DMS79 (cell line): ENCODE data around the gene PAK2.
"Not testable (repeated sequence)": the region's sequence is repeated elsewhere in the genome, so short reads cannot be mapped to it uniquely, and the experiment has no call there.

Experiments used
- DNase-seq: peaks from one replicate; lab custom pipeline; 2025; lab: John Stamatoyannopoulos, UW

The PAK2 gene

DNA sequence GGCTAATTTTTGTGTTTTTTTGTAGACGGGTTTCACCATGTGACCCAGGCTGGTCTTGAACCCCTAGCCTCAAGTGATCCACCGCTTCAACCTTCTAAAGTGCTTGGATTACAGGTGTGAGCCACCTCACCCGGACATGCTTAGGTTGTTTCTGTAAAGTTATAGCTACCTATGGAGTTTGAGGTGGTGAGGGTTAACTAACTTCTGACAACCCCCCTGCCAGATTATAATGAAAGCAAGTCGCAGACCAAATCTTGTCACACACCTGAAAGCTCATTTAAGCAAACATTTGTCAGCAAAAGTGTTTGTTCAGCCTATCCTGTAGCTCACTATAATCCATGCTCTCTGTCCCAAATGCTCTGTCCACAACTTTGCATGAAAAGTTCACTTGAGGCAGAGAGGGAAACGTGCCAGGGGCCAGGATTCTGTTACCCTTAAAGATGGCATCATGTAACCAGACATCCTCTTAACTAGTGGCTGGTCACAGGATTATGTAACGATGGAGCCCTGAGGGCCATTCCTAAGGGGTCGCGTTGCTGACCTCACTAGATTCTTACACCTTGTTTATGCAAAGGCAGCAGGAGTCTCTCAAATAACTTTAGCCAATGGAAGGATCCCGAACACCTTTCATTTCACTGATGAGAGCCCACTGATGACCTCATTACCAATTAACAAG lies 103.9 kb downstream of the PAK2 start:
- DNase-seq = no peak

DNA sequence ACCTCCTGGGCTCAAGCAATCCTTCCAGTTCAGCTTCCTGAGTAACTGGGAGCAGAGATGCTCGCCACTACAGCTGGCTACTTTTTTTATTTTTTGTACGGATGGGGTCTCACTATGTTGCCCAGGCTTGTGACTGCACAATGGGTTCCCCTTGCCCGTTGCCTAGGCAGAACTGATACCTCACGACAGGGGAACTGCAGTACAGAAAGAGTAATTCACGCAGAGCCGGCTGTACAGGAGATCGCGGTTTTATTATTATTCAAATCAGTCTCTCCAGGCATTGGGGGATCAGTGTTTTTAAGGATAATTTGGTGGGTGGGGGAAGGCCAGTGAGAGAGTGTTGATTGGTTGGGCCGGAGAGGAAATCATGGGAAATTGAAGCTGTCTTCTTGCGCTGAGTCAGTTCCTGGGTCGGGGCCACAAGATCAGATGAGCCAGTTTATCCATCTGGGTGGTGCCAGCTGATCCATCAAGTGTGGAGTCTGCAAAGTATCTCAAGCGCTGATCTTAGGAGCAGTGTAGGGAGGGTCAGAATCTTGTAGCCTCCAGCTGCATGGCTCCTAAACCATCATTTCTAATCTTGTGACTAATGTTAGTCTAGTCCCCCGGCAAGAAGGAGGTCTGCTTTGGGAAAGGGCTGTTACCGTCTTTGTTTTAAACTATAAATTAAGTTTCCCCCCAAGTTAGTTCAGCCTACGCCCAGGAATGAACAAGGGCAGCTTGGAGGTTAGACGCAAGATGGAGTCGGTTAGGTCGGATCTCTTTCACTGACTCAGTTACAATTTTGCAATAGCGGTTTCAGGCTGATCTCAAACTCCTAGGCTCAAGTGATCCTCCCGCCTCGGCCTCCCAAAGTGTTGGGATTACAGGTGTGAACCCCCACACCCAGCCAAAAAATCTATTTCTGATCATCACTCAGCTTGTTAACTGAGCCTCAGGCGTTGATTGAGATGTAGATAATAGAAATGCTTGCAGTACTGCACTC lies 104.9 kb downstream of the PAK2 start:
- not testable (repeated sequence) for DNase-seq

DNA sequence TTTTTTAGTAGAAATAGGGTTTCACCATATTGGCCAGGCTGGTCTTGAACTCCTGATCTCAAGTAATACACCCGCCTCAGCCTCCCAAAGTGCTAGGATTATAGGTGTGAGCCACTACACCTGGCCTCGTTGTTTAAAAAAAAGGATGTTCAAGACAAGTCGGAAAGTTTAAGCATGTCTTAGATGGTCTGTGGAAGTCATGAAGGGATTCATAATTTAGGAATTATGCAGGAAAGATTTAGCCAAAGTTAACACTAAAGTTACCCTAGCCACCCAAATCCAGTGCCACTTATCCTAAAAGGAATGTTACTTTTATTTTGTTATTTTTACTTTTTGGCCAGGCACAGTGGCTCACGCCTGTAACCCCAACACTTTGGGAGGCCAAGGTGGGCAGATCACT lies 108.7 kb downstream of the PAK2 start:
- not testable (repeated sequence) for DNase-seq

DNA sequence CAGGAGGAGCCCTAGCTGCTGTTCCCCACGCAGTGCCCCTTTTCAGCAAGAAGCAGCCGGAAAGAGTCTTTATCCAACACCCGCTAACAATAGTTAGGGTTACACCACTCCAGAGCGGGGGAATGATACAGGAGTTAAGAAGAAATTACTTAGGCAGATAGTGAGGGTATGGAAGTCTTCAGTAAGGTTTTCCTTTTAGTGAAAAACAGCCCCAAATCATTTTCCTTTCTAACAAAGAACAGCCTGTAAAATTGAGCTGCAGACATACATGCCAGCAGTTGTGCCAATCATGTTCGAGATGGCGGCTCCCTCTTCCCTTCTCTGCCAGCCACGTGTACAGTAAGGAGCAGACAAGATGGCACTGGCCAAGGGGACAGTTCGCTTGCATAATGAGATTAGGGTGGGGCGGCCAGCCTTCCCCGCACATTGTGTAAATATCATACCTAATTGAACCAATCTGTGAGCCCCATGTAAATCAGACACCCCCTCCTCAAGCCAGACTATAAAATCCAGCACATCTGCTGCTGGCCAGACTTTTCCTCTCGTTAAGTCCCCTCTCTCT lies 109.6 kb downstream of the PAK2 start:
- DNase-seq = no peak

DNA sequence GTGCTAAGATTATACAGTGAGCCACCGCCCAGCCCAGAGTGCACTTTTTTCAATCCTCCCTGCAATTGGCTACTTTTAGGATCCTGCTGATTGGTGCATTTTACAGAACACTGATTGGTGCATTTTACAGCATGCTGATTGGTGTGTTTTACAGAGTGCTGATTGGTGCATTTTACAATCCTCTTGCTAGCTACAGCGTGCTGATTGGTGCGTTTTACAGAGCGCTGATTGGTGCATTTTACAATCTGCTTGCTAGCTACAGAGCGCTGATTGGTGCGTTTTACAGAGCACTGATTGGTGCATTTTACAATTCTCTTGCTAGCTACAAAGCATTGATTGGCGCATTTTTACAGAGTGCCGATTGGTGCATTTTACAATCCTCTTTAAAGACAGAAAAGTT lies 123.3 kb downstream of the PAK2 start:
- not testable (repeated sequence) for DNase-seq

DNA sequence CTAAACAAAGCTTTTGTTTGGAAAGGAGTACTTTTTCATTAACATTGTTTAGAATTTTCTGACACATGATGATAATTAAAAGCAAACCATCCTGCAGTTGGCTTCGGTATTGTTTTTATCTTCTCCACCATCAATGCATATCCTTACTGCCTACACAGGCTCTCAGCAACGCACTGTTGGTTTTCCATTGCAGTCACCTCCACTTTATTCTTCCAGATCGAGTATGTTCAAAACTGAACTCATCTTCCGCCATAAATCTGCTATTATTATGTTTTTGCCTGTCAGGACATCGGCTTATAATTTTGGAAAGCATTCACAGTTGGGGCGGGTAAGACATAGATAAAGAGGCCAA lies 127.5 kb downstream of the PAK2 start:
- DNase-seq = peak; percentile 64

DNA sequence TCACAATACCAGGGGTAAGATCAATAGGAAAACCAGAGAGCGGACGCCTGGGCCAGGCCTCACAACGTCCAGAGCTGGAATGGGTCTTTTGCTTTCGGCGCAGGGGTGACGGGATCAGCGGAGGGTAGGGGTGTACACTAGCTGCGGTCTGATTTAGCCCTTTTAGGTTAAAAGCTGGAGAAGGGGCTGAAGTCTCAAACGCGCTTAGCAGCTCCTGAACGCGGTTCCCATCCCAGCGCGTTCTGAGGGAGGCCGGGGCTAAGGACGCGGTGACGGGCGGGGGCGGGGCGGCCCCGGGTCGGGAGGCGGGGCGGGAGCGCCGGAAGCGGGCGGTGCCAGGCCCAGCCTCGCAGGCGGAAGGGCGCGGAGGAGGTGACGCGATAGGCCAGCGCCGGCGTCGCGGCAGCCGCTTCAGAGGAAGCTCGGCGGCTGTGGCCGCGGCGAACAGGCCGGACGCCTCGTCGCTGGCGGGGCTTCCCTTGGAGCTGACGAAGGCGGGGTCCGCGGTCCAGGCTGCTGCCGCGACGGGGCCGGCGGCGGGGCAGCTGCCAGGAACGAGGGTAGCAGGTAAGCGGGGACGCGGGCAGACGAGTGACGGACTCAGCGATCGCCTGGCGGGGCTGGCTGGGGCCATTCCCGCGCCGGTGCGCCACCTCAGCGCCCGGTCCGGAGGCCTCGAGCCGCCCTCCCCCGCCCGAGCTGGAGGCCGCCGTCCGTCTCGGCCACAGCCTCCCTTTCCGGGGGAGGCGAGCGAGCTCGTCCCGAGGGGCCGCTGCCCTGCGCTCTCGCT lies 128.0 kb downstream of the PAK2 start, which contains the start of gene SENP5:
TSS of gene SENP5 (plus strand) at position 414 of the 790 bp plus-strand sequence. CDS start 17,262 bp downstream, outside the sequence.
- peak; percentile 86 for DNase-seq

DNA sequence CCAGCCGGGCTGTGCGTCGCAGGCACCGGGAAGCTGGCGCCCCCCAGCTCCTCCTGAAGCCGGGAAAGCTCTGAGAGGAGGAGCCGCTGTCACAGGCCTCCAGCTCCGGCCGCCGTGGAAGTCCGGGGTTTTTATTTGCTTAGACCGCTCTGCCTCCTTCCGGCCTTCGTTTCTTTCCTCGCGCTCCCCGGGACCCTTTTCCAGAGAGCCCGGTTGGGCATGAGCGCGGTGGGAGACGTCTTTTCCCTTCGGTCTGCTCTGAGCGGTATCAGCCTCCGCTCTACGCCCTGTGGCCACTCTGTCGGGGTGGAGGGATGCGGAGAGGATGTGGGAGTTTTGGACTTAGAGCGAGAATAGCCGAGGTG lies 128.6 kb downstream of the PAK2 start:
- peak; percentile 41 for DNase-seq

DNA sequence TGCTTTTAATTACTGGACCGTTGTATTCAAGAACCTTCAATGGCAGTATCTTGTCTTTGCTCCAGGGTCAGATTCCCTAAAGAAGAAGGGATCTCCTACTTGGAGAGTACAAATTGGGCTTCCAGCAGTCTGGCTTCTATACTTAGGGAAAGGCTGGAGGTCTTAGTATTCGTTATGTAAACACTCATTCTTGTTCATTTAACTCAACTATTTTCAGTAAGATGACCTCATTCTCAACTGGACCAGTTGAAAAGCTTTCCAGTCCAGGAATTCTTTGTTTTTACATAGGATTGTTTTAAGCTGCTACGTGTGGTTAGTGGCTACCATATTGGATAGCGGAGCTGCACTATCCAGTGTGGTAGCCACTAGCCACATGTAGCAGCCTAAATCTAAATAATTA lies 132.7 kb downstream of the PAK2 start:
- DNase-seq = no peak

DNA sequence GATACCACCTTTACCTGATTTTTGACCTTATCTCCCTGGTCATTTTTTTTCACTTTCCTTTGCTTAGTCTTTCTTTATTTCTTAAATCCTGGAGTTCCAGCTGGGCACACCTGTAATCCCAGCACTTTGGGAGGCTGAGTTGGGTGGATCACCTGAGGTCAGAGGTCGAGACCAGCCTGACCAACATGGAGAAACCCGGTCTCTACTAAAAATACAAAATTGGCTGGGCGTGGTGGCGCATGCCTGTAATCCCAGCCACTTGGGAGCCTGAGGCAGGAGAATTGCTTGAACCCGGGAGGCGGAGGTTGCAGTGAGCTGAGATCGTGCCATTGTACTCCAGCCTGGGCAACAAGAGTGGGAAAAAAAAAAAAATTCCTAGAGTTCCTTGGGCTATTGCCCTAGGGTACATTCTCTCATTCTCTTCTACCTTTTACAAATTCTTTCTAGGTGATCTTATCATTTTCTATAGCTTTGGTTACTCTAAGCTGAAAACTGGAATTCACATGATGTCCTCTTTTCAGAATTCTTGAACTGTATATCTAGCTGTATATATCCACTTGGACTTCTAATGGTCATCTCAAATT lies 134.9 kb downstream of the PAK2 start:
- not testable (repeated sequence) for DNase-seq

DNA sequence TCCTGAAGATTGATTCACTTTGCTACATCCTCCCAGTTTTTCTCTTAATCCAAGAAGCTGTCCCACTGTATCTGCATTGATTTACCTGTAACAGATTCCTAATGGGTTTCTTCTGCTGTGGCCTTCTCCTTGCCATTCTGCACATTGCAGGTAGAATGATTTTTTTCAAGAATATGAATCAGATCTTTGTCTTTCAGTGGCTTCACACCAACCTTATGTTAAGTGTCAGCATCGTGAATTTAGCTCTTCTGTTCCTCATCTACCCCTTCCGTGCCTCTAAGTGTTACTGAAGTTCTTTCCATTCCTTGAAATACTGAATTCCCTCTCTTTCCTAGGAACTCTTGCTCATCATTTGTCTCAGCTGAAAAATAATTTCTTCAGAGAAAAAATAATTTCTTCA lies 135.6 kb downstream of the PAK2 start:
- no peak for DNase-seq
